LNCAP (cell line): Measurements from ENCODE around the gene TBC1D25.

Experiments used
- CTCF ChIP-seq: fragments of 450-650 bp; IDR thresholded peaks from 2 replicates; pipeline ENCODE4 v1.5.1; 2017; ENCODE audit warnings: mild to moderate bottlenecking

Gene TBC1D25

GRCh38 chrX:48516987-48517386 is 22.5 kb upstream of the TBC1D25 start:
- no peak for TF ChIP-seq CTCF

GRCh38 chrX:48520455-48520854 is 19.1 kb upstream of the TBC1D25 start:
- no peak for TF ChIP-seq CTCF

- no peak for TF ChIP-seq CTCF
These were observed 18.6 kb upstream of the TBC1D25 start for GRCh38 chrX:48520976-48521352.

- no peak for TF ChIP-seq CTCF
These were observed 17.9 kb upstream of the TBC1D25 start, which contains the start of gene EBP for GRCh38 chrX:48521353-48522243. Gene EBP, plus strand, starts transcription at chrX:48521808. Its CDS starts 1,964 bp downstream, at chrX:48523772.

GRCh38 chrX:48522291-48522690 is 17.2 kb upstream of the TBC1D25 start:
- TF ChIP-seq CTCF, result no peak

GRCh38 chrX:48523682-48524081 is 15.8 kb upstream of the TBC1D25 start:
- TF ChIP-seq CTCF, result no peak

- no peak for TF ChIP-seq CTCF
These were observed 8.8 kb upstream of the TBC1D25 start for GRCh38 chrX:48530736-48531135.
